ENCODE measurements around the gene RGS12. TPM values are rescaled to one million over a fixed set of nuclear protein-coding genes. Genes with fewer than 3 reads are reported as not detected.

RGS12 gene
- total and polyA plus RNA-seq, 2 experiments from 2014 or later: 8.0 to 19.0 TPM

DNA sequence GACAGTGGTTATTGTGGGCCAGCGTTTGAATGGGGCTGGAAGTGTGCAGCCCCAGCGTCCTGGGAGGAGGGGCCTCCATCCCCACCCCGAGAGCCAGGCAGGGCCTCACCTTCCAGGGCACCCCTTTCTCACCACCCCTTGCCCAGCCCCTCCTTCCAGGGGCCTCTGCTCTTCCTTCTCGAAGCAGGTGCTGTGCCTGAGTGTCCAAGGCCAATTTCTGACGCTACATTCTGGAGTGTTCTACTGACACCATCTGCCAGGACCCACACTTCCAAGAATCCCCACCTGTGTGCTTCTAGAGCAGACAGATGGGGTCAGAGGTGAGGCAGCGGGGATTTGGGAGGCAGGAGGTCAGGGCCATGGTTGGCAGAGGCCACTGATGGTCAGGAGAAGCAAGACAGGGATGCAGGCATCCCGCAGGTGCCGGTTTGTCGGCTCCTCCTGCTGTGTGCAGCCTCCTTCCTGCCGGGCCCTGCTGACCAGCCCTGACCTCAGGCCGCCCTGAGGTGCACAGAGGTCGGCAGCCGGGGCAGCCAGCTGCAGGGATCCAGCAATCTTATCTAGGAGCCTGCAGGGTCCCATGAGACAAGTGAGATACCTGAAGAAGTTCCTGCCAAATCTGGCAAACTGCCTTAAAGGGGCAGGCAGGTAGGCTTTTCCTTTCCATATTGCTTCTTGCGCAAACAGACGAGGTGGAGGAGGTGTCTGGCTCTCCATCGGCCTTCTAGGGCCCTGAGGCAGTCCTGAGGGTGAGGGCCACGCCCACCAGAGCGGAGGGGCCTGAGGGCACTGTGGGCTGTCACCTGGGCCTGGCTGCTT is 25.0 kb upstream of the RGS12 start (continued):
- no peak for TF ChIP-seq ZNF114 (CRISPR knock-in tag; IDR thresholded peaks at IDR 0.05)
- TF ChIP-seq STAT1 (IDR thresholded peaks at IDR 0.05; ENCODE audit: unreplicated experiment): no peak
- TF ChIP-seq, protein P1, sequence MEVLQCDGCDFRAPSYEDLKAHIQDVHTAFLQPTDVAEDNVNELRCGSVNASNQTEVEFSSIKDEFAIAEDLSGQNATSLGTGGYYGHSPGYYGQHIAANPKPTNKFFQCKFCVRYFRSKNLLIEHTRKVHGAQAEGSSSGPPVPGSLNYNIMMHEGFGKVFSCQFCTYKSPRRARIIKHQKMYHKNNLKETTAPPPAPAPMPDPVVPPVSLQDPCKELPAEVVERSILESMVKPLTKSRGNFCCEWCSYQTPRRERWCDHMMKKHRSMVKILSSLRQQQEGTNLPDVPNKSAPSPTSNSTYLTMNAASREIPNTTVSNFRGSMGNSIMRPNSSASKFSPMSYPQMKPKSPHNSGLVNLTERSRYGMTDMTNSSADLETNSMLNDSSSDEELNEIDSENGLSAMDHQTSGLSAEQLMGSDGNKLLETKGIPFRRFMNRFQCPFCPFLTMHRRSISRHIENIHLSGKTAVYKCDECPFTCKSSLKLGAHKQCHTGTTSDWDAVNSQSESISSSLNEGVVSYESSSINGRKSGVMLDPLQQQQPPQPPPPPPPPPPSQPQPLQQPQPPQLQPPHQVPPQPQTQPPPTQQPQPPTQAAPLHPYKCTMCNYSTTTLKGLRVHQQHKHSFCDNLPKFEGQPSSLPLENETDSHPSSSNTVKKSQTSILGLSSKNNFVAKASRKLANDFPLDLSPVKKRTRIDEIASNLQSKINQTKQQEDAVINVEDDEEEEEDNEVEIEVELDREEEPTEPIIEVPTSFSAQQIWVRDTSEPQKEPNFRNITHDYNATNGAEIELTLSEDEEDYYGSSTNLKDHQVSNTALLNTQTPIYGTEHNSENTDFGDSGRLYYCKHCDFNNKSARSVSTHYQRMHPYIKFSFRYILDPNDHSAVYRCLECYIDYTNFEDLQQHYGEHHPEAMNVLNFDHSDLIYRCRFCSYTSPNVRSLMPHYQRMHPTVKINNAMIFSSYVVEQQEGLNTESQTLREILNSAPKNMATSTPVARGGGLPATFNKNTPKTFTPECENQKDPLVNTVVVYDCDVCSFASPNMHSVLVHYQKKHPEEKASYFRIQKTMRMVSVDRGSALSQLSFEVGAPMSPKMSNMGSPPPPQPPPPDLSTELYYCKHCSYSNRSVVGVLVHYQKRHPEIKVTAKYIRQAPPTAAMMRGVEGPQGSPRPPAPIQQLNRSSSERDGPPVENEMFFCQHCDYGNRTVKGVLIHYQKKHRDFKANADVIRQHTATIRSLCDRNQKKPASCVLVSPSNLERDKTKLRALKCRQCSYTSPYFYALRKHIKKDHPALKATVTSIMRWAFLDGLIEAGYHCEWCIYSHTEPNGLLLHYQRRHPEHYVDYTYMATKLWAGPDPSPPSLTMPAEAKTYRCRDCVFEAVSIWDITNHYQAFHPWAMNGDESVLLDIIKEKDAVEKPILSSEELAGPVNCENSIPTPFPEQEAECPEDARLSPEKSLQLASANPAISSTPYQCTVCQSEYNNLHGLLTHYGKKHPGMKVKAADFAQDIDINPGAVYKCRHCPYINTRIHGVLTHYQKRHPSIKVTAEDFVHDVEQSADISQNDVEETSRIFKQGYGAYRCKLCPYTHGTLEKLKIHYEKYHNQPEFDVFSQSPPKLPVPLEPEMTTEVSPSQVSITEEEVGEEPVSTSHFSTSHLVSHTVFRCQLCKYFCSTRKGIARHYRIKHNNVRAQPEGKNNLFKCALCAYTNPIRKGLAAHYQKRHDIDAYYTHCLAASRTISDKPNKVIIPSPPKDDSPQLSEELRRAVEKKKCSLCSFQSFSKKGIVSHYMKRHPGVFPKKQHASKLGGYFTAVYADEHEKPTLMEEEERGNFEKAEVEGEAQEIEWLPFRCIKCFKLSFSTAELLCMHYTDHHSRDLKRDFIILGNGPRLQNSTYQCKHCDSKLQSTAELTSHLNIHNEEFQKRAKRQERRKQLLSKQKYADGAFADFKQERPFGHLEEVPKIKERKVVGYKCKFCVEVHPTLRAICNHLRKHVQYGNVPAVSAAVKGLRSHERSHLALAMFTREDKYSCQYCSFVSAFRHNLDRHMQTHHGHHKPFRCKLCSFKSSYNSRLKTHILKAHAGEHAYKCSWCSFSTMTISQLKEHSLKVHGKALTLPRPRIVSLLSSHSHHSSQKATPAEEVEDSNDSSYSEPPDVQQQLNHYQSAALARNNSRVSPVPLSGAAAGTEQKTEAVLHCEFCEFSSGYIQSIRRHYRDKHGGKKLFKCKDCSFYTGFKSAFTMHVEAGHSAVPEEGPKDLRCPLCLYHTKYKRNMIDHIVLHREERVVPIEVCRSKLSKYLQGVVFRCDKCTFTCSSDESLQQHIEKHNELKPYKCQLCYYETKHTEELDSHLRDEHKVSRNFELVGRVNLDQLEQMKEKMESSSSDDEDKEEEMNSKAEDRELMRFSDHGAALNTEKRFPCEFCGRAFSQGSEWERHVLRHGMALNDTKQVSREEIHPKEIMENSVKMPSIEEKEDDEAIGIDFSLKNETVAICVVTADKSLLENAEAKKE (CRISPR knock-in tag; IDR thresholded peaks at IDR 0.05): no peak
- TF ChIP-seq NANOG (IDR thresholded peaks at IDR 0.05; ENCODE audit: borderline replicate concordance): no peak
- TF ChIP-seq, protein P2, sequence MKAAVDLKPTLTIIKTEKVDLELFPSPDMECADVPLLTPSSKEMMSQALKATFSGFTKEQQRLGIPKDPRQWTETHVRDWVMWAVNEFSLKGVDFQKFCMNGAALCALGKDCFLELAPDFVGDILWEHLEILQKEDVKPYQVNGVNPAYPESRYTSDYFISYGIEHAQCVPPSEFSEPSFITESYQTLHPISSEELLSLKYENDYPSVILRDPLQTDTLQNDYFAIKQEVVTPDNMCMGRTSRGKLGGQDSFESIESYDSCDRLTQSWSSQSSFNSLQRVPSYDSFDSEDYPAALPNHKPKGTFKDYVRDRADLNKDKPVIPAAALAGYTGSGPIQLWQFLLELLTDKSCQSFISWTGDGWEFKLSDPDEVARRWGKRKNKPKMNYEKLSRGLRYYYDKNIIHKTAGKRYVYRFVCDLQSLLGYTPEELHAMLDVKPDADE (IDR thresholded peaks at IDR 0.05): no peak

DNA sequence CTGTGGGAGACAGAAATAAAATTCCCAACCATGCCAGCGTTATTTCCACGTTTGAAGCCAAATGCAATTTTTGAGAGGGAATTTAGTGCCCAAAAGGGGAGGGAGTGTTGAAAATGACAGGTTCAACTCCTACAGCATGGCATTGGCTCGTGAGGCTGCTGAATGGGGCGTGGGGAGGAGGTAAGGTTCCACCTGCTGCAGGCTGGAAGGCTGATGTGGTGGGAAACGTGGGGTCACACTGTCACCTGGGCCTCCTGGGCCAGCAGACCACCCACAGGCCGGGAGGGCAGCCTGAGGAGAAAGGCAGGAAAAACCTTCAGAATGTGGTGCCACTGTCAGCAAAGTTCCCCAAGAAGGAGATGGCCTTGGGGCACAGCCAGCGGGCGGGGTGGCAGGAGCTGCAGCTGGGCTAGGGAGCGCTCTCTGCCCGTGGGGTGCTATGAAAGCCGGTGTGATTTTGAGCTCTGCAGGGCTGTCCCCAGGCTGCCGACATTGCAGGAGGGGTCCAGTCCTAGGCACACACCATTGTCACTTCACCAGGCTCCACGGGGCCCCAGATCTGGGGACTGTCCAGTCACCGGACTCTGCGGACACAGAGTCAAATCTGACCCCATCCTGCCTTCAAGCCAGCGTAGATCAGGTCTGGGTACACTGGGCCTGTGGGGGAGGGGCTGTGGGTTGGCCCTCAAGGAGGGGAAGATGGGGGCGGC is 24.3 kb upstream of the RGS12 start:
- H3K9me3 Mint-ChIP-seq: no peaks in the 10 kb centered on the region
- ATAC-seq: peak; percentile 11; the same call in 1 of the 3 replicates
- no peak overlapping the region for H3K27ac ChIP-seq (ENCODE audit: low read depth)
- no peaks in the 10 kb centered on the region for H3K79me2 ChIP-seq (replicated peaks; ENCODE audit: insufficient read depth)
- peaks cover 12% of the 10 kb centered on the region for H3K4me1 Mint-ChIP-seq
- no peaks in the 10 kb centered on the region for H3F3A ChIP-seq (replicated peaks; ENCODE audit: low read depth)
- no peak overlapping the region for H3K4me3 Mint-ChIP-seq
- no peaks in the 10 kb centered on the region for H3K9me2 ChIP-seq (ENCODE audit: insufficient read depth)
- no peak overlapping the region for H3K27ac Mint-ChIP-seq
- H3K4me3 ChIP-seq: no peak overlapping the region
- no peaks in the 10 kb centered on the region for H3K36me3 ChIP-seq (ENCODE audit: insufficient read depth)
- DNase-seq (ENCODE audit: low spot score): no peak
- H2AFZ ChIP-seq: no peak overlapping the region
- H4K20me1 ChIP-seq (replicated peaks; ENCODE audit: insufficient read depth): no peaks in the 10 kb centered on the region
- H3K36me3 Mint-ChIP-seq (ENCODE audit: low read depth): no peaks in the 10 kb centered on the region
- H3K27me3 Mint-ChIP-seq (ENCODE audit: insufficient read depth, low read depth, poor library complexity): peaks cover 4% of the 10 kb centered on the region
- no peaks in the 10 kb centered on the region for H3K27me3 ChIP-seq (ENCODE audit: insufficient read depth)
- no peaks in the 10 kb centered on the region for H3K4me1 ChIP-seq (ENCODE audit: insufficient read depth)
- no peak overlapping the region for H3K4me2 ChIP-seq
- TF ChIP-seq CREB1 (CRISPR knock-in tag; IDR thresholded peaks at IDR 0.05; ENCODE audit: low read depth) (no peak), STAT1 (IDR thresholded peaks at IDR 0.05; ENCODE audit: unreplicated experiment) (no peak), NANOG (IDR thresholded peaks at IDR 0.05; ENCODE audit: borderline replicate concordance) (no peak), JUNB (IDR thresholded peaks at IDR 0.05; ENCODE audit: unreplicated experiment) (no peak), ZNF331 (CRISPR knock-in tag; IDR thresholded peaks at IDR 0.05; ENCODE audit: low read depth) (no peak)
- TF ChIP-seq, protein P3, sequence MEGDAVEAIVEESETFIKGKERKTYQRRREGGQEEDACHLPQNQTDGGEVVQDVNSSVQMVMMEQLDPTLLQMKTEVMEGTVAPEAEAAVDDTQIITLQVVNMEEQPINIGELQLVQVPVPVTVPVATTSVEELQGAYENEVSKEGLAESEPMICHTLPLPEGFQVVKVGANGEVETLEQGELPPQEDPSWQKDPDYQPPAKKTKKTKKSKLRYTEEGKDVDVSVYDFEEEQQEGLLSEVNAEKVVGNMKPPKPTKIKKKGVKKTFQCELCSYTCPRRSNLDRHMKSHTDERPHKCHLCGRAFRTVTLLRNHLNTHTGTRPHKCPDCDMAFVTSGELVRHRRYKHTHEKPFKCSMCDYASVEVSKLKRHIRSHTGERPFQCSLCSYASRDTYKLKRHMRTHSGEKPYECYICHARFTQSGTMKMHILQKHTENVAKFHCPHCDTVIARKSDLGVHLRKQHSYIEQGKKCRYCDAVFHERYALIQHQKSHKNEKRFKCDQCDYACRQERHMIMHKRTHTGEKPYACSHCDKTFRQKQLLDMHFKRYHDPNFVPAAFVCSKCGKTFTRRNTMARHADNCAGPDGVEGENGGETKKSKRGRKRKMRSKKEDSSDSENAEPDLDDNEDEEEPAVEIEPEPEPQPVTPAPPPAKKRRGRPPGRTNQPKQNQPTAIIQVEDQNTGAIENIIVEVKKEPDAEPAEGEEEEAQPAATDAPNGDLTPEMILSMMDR (conservative IDR thresholded peaks at IDR 0.05; ENCODE audit: low read depth in 2 of 2): no peak
- TF ChIP-seq, protein P4, sequence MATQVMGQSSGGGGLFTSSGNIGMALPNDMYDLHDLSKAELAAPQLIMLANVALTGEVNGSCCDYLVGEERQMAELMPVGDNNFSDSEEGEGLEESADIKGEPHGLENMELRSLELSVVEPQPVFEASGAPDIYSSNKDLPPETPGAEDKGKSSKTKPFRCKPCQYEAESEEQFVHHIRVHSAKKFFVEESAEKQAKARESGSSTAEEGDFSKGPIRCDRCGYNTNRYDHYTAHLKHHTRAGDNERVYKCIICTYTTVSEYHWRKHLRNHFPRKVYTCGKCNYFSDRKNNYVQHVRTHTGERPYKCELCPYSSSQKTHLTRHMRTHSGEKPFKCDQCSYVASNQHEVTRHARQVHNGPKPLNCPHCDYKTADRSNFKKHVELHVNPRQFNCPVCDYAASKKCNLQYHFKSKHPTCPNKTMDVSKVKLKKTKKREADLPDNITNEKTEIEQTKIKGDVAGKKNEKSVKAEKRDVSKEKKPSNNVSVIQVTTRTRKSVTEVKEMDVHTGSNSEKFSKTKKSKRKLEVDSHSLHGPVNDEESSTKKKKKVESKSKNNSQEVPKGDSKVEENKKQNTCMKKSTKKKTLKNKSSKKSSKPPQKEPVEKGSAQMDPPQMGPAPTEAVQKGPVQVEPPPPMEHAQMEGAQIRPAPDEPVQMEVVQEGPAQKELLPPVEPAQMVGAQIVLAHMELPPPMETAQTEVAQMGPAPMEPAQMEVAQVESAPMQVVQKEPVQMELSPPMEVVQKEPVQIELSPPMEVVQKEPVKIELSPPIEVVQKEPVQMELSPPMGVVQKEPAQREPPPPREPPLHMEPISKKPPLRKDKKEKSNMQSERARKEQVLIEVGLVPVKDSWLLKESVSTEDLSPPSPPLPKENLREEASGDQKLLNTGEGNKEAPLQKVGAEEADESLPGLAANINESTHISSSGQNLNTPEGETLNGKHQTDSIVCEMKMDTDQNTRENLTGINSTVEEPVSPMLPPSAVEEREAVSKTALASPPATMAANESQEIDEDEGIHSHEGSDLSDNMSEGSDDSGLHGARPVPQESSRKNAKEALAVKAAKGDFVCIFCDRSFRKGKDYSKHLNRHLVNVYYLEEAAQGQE (IDR thresholded peaks at IDR 0.05; ENCODE audit: unreplicated experiment): no peak

All from GM23338 (cell line).